HG03280 (cell line): Measurements from ENCODE around the gene PSMA3.

Experiments
- ATAC-seq: cut with Tn5 transposase; IDR thresholded peaks from one replicate; pipeline ENCODE4 v1.9.1; 2021; ENCODE audit warnings: mild to moderate bottlenecking, moderate library complexity; ENCODE audit not compliant: unreplicated experiment

The PSMA3 gene

GRCh38 chr14:58270628-58271027, 26.0 kb downstream of the PSMA3 start:
- ATAC-seq = no peak

GRCh38 chr14:58272588-58273372, 28.1 kb downstream of the PSMA3 start:
- ATAC-seq = no peak

GRCh38 chr14:58274881-58275280, 30.2 kb downstream of the PSMA3 start:
- no peak for ATAC-seq

- no peak for ATAC-seq
These were observed 31.0 kb downstream of the PSMA3 start for GRCh38 chr14:58275527-58276190.

- ATAC-seq = no peak
These were observed 31.6 kb downstream of the PSMA3 start for GRCh38 chr14:58276208-58276607.

GRCh38 chr14:58278177-58278576, 33.5 kb downstream of the PSMA3 start:
- no peak for ATAC-seq

GRCh38 chr14:58280954-58281787, 36.5 kb downstream of the PSMA3 start:
- peak; percentile 64 for ATAC-seq

GRCh38 chr14:58281969-58282368, 37.3 kb downstream of the PSMA3 start:
- ATAC-seq = no peak

- ATAC-seq = no peak
These were observed 38.4 kb downstream of the PSMA3 start for GRCh38 chr14:58282925-58283593.

- no peak for ATAC-seq
These were observed 39.1 kb downstream of the PSMA3 start for GRCh38 chr14:58283730-58284129.

- ATAC-seq = no peak
These were observed 40.5 kb downstream of the PSMA3 start for GRCh38 chr14:58285132-58285531.

- ATAC-seq = no peak
These were observed 43.0 kb downstream of the PSMA3 start for GRCh38 chr14:58287607-58288042.

GRCh38 chr14:58288106-58288792, 43.6 kb downstream of the PSMA3 start:
- ATAC-seq = no peak

GRCh38 chr14:58291646-58292045, 47.0 kb downstream of the PSMA3 start:
- ATAC-seq = no peak

- ATAC-seq = no peak
These were observed 47.5 kb downstream of the PSMA3 start for GRCh38 chr14:58292187-58292586.

- no peak for ATAC-seq
These were observed 49.6 kb downstream of the PSMA3 start for GRCh38 chr14:58294201-58294600.

GRCh38 chr14:58296726-58297125, 52.1 kb downstream of the PSMA3 start:
- ATAC-seq = no peak

- ATAC-seq = no peak
These were observed 52.7 kb downstream of the PSMA3 start for GRCh38 chr14:58297412-58297761.

GRCh38 chr14:58297762-58298476, 53.3 kb downstream of the PSMA3 start:
- peak; percentile 82 for ATAC-seq
